PFSK-1 (cell line): ENCODE results near the gene MARCHF10.

Source experiments
- FOXP2 ChIP-seq: optimal IDR thresholded peaks from 2 replicates; pipeline ENCODE3; 2011; ENCODE audit warnings: borderline replicate concordance, control low read depth, inconsistent platforms; ENCODE audit not compliant: insufficient read depth; ENCODE audit errors: extremely low read length, extremely low read depth
- POLR2AphosphoS5 ChIP-seq: IDR thresholded peaks from 2 replicates; pipeline ENCODE4 v1.6.1; 2012; ENCODE audit warnings: low read depth, mild to moderate bottlenecking, control low read depth, low read length, moderate library complexity
- SIN3A ChIP-seq: IDR thresholded peaks from 2 replicates; pipeline ENCODE4 v1.6.1; 2012; ENCODE audit warnings: mild to moderate bottlenecking, low read length, moderate library complexity, borderline replicate concordance; ENCODE audit not compliant: insufficient read depth
- TAF1 ChIP-seq: IDR thresholded peaks from 2 replicates; pipeline ENCODE4 v1.6.1; 2012; ENCODE audit warnings: low read length, control low read depth, borderline replicate concordance; ENCODE audit not compliant: insufficient read depth
- TF ChIP-seq, protein P1 (sequence below), 2 experiments: IDR thresholded peaks; 2 replicates each; pipeline versions ENCODE4 v1.6.1 to v1.8.0; 2011 to 2012; ENCODE audit warnings: low read depth in 2 of 2, low read length in 2 of 2, control low read depth in 1 of 2, inconsistent platforms in 1 of 2, mild to moderate bottlenecking in 1 of 2, moderate library complexity in 1 of 2; ENCODE audit not compliant: insufficient read depth in 1 of 2

Gene MARCHF10

GRCh38 chr17:62765351-62765750 lies 42.8 kb downstream of the MARCHF10 start:
- TF ChIP-seq FOXP2 (no peak), POLR2AphosphoS5 (no peak), TAF1 (no peak), SIN3A (no peak)
- TF ChIP-seq, protein P1, sequence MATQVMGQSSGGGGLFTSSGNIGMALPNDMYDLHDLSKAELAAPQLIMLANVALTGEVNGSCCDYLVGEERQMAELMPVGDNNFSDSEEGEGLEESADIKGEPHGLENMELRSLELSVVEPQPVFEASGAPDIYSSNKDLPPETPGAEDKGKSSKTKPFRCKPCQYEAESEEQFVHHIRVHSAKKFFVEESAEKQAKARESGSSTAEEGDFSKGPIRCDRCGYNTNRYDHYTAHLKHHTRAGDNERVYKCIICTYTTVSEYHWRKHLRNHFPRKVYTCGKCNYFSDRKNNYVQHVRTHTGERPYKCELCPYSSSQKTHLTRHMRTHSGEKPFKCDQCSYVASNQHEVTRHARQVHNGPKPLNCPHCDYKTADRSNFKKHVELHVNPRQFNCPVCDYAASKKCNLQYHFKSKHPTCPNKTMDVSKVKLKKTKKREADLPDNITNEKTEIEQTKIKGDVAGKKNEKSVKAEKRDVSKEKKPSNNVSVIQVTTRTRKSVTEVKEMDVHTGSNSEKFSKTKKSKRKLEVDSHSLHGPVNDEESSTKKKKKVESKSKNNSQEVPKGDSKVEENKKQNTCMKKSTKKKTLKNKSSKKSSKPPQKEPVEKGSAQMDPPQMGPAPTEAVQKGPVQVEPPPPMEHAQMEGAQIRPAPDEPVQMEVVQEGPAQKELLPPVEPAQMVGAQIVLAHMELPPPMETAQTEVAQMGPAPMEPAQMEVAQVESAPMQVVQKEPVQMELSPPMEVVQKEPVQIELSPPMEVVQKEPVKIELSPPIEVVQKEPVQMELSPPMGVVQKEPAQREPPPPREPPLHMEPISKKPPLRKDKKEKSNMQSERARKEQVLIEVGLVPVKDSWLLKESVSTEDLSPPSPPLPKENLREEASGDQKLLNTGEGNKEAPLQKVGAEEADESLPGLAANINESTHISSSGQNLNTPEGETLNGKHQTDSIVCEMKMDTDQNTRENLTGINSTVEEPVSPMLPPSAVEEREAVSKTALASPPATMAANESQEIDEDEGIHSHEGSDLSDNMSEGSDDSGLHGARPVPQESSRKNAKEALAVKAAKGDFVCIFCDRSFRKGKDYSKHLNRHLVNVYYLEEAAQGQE (IDR thresholded peaks at IDR 0.05; ENCODE audit: insufficient read depth in 1 of 2, low read depth in 2 of 2, low read length in 2 of 2) = no peak

DNA sequence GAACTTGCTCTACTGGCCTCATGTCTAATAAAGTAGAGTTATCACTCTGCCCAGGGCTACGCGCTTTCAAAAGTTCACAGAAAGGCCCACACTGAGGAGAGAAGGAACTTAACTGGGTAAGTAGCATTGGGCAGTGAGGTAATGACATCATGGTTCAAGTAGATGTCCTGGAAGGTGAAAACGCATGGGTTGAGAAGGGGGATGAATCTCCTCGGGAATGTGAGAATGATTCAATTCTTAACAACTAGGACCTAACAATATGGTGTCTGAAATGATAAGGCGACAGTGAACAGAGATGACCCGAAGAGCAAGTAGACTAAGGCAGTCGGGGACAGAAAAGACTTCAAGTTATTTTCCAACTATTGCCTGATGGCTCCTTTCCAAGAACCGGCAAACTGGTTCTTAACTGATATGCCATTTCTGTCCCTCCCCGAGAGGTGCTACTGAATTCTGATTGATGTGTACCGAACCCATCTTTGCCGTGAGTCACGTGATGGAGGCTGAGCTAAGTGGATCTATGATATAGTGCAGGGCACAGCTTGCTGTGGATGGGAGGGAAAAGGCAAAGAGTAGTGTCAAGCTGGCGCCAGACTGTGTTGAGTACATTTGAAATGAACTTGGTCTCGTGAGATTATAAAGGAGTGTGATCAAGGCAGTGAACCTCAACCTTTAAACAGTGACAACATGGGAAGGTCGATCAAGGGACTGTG lies 44.1 kb downstream of the MARCHF10 start:
- TF ChIP-seq SIN3A = no peak
- TF ChIP-seq TAF1 = no peak
- TF ChIP-seq FOXP2 = no peak
- no peak for TF ChIP-seq POLR2AphosphoS5
- TF ChIP-seq, protein P1 (IDR thresholded peaks at IDR 0.05; ENCODE audit: insufficient read depth in 1 of 2, low read depth in 2 of 2, low read length in 2 of 2) = no peak

GRCh38 chr17:62761884-62762283 lies 46.2 kb downstream of the MARCHF10 start:
- no peak for TF ChIP-seq FOXP2

DNA sequence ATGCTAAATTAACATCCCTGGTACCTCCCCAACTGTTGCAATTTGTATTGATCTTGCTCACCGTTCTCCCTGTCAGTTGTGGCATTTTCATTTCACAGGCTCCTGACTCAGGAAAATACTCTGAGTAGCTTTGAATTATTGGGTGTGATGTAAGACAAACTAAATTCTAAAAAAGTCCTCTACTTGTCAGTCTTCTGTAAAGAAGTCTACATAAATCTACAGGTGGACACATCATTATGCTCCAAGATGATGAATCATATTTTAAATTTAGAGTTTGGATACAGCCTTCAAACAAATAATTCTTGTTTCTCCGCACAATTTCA lies 47.2 kb downstream of the MARCHF10 start:
- TF ChIP-seq TAF1 = no peak
- no peak for TF ChIP-seq SIN3A
- TF ChIP-seq, protein P1 (IDR thresholded peaks at IDR 0.05; ENCODE audit: insufficient read depth in 1 of 2, low read depth in 2 of 2, low read length in 2 of 2) = no peak
- no peak for TF ChIP-seq POLR2AphosphoS5
- no peak for TF ChIP-seq FOXP2

- TF ChIP-seq SIN3A (no peak), FOXP2 (no peak), POLR2AphosphoS5 (no peak), TAF1 (no peak)
- TF ChIP-seq, protein P1 (IDR thresholded peaks at IDR 0.05; ENCODE audit: insufficient read depth in 1 of 2, low read depth in 2 of 2, low read length in 2 of 2) = no peak
Measured at GRCh38 chr17:62760059-62760944, 47.8 kb downstream of the MARCHF10 start.
